NT2/D1 (cell line): Measurements from ENCODE around the gene CHRNB4.

Experiments
- YY1 ChIP-seq: IDR thresholded peaks from 2 replicates; pipeline ENCODE4 v1.6.1; 2011; ENCODE audit not compliant: insufficient read length, insufficient read depth
- ZNF274 ChIP-seq: IDR thresholded peaks from 2 replicates; pipeline ENCODE4 v1.6.1; 2011; ENCODE audit warnings: mild to moderate bottlenecking, low read depth, low read length

DNA sequence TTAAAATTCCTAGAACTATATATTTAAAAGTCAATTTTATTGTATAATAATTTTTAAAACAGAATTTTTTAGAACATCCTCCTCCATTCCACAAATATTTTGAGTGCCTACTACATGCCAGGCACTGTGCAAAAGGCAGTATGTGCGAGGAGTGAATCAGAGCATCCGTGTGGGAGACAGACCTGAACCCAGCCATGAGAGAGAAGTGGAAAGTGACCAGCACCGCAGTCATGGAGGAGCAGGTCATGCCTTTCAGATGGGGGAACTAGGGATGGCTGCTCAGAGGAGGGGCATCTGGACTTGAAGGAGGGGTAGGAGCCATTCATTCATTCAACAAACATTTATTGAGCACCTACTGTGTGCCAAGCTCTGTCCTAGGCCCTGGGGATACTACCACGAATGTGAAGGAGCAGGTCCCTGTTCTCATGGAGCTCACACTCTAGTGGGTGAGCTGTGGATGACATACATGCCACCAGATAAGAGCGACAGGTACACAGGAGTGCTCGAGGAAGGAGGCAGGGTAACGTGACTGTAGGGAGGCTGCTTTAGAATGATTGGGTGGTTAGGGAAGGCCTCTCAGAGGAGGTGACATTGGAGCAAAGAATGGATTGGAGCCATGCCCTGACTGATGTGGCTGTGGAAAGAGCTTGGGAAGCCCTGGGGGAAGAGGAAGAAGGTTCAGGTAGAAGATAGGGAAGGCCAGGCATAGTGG, 17.1 kb downstream of the CHRNB4 start:
- TF ChIP-seq ZNF274, result no peak
- no peak for TF ChIP-seq YY1
